Skin epidermis (tissue), 12 donors: Measurements from ENCODE around the gene PHF10.
"Not testable (repeated sequence)": the region's sequence is repeated elsewhere in the genome, so short reads cannot be mapped to it uniquely, and the experiment has no call there.

Source experiments
- H3K27ac ChIP-seq, 21 experiments: fragments of 200-600 bp; sonication (generic) in 11 of 21; one replicate each; pipeline ENCODE4 v1.5.0; 2020; ENCODE audit warnings: mild to moderate bottlenecking in 3 of 21, inconsistent platforms in 2 of 21, moderate library complexity in 2 of 21
- H3K4me3 ChIP-seq, 7 experiments: fragments of 200-600 bp; sonication (generic) in 2 of 7; one replicate each; pipeline ENCODE4 v1.5.0; 2020; ENCODE audit warnings: inconsistent platforms in 2 of 7, mild to moderate bottlenecking in 2 of 7, moderate library complexity in 1 of 7

The PHF10 gene

DNA sequence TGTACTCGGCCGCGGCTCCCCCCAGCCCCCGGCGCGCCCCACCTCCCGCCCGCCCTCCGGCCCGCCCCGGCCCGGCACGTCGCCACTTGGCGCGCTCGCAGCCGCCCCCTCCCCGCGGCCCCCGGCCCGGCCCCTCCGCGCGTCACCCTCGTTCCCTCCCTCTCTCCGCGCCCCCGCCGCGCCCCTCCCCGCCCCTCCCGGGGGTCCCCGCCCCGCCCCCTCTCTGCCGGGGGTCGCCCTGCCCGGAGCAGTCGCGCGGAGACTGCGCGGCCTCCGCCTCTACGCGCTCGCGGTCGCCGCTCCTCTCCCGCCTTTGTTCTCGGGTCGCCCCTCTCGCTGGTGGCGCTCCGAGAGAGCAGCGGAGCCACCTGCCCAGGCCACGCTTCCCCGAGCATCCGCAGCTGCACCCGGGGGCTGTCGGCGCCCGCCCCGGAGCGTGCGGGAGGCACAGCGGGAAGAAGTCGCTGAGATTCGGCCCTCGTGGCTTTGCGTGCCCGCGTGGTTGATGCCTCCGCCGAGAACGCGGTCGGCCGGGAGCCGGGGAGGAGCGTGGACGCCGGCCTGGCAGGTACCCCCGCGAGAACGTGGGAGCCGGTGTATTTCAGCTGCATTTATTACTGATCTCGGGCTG lies at the start of gene PHF10:
TSS of gene PHF10 (minus strand) at position 7 of the 631 bp plus-strand sequence. CDS start 569 bp downstream, outside the sequence.
- peak within 1 kb of the TSS; percentile 76 to 97 (median 89) for H3K27ac ChIP-seq
- H3K4me3 ChIP-seq: peak within 1 kb of the TSS; percentile 57 to 94 (median 76)

GRCh38 chr6:169766921-169767736 lies 42.8 kb upstream of the PHF10 start:
- H3K27ac ChIP-seq: no peak overlapping the region
- no peak overlapping the region for H3K4me3 ChIP-seq

DNA sequence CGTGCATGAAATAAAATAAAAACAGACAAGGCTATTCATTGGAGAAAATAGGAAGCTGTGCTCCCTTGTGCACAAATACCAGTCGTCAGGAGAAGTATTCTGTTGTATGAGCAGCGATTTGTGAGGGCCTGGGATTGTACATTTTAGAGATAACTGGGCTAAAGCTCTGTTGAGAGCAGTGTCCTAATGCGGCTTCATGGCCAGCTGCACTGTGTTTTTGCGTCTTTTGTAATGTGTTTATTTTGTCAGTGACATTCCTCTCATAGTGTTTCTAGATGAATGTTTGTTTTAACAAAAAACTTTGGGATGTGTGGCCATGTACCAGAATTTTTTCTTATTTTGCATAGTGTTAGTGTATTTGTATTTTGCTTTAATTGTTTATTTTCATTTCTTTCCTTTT lies 41.9 kb upstream of the PHF10 start:
- Histone ChIP-seq H3K4me3 (no peak overlapping the region), H3K27ac (no peak overlapping the region)

DNA sequence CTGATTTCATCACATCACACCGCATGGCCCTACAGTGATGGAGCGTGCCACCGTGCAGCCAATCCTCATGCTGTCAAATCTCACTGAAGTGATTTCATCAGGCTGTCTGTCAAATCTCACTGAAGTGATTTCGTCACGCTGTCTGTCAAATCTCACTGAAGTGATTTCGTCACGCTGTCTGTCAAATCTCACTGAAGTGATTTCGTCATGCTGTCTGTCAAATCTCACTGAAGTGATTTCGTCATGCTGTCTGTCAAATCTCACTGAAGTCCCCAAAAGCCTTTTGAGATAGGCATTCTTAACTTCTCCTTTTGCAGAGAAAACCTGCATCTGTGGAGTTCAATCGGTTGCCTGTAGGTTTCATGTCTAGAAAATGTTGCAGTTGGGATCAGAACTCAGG lies 41.5 kb upstream of the PHF10 start:
- not testable (repeated sequence) for H3K4me3 ChIP-seq, H3K27ac ChIP-seq

GRCh38 chr6:169763881-169764280 lies 39.6 kb upstream of the PHF10 start:
- Histone ChIP-seq H3K27ac (no peak overlapping the region), H3K4me3 (no peak overlapping the region)

DNA sequence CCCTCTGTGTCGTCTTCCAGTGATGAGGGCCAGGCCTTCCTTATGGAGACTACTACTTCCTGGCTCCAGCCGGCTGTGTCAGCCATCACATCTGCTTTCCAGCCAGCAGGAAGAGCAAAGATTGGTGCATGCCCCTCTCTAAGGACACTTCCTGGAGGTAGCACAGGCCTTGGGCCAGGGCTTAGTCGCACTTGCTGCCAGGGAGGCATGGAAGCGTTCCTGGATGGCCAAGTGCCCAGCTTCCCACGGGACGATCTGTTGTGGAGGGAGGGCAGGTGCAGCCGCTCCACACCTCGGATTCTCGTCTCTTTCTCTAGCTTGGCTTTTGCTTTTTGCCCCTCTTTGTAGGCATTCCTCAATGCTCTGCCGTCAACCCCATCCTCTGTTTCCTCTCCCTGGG lies 39.0 kb upstream of the PHF10 start:
- Histone ChIP-seq H3K4me3 (no peak overlapping the region), H3K27ac (no peak overlapping the region)

DNA sequence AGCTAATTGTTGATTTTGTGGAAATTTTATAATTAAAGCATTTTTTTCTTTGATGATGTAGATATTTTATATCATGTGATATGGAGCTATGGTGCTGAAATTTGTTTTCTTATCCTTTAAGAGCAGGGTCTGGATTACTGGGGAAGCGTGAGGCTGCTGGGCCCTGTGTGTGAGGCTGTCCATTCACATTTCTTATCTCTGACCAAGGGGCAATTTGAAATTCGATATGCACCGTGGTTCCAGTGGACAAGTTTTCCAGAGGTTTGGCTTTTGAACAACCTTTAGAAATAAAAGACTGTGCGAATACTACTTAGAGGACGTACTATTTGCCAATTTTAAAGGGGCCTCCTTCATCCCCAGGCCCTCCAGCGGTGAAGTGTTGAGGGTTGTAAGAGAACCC lies 30.9 kb upstream of the PHF10 start:
- H3K4me3 ChIP-seq: no peak overlapping the region
- no peak overlapping the region for H3K27ac ChIP-seq

GRCh38 chr6:169752074-169752623 lies 27.8 kb upstream of the PHF10 start:
- H3K27ac ChIP-seq: peak overlapping the region; percentile 87 to 99 (median 98)
- H3K4me3 ChIP-seq: peak overlapping the region; percentile 68 to 97 (median 79)

DNA sequence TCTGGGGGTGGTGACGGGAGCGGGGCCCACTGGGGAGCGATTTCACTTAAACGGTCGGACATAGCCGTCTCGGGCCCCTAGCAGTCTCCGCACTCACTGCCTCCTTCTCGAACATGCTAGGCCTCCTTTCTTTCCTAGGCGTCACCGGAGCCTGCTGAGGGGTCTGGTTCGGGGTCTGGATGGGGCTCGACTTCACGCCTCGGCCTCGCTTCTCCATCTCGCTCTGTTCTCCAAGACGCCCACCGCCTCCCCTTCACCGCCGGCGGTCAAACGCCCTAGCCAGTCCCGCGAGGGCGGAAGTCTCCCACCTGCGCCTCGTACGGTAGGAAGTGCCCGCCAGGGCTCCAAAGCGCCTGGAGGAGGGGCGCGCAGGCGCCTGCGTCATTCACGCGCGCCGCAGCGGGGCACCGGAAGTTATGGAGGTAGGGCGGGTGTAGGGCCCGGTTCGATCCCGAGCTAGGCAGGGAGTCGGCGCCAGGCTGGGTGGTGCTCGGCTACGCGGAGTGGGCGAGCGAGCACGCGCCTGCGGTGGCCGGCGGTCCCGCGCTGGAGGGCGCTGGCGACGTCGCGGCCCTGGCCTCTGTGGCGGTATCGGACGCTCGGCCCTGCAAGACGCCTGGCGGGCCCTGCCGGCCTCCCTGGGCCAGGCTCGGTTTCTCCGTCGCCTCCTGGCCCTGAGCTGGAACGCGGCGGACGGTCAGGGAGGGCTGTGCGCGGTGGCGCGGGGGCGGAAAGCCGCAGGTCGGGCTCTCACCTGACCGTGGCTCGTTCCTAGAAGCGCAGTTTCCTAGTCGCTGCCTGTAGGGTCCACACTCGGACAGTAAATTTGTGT lies 27.2 kb upstream of the PHF10 start, which contains the start of the genes DYNLT2 and ERMARD:
TSS of gene DYNLT2 (minus strand) at position 331 of the 832 bp plus-strand sequence. CDS start at position 217, 114 bp downstream.
TSS of gene ERMARD (plus strand) at position 381 of the 832 bp plus-strand sequence. CDS start at position 417, 36 bp downstream.
- H3K4me3 ChIP-seq: peak within 1 kb of the TSS; percentile 68 to 97 (median 79)
- peak within 1 kb of the TSS; percentile 87 to 99 (median 98) for H3K27ac ChIP-seq

DNA sequence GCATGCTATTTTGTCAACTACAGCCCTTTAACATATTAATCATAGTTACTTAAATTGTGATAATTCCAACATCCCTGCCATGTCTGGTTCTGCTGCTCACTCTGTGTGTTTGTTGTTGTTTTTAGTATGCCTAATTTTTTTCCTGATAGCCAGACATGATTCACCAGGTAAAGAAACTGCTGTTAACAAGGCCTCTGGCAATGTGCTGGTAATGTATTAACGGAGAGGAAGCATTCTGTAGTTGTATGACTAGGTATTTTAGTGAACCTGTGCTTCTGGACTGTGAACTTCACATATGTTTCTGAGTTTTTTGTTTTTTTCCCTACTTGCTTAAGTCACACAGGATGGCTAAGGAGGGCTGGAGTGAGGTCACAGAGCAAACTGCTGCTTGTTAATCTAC lies 22.3 kb upstream of the PHF10 start:
- Histone ChIP-seq H3K4me3 (no peak overlapping the region), H3K27ac (no peak overlapping the region)

DNA sequence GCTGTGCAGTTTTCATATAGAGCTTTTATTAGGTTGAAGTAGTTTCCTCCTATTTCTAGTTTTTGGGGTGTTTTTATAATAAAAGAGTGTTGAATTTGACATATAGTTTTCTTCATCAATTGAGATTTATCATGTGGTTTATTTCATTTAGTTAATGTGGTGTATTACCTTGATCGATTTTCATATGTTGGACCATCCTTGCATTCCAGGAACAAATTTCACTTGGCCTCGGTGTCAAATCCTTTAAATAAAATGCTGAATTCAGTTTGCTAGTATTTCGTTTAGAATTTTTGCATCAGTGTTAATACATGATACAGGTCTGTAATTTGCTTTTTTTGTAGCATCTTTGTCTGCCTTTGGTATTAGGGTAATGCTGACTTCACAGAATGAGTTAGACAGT lies 21.1 kb upstream of the PHF10 start:
- Histone ChIP-seq H3K4me3 (no peak overlapping the region), H3K27ac (no peak overlapping the region)

GRCh38 chr6:169741344-169741743 lies 17.0 kb upstream of the PHF10 start:
- Histone ChIP-seq H3K27ac (no peak overlapping the region), H3K4me3 (no peak overlapping the region)

- Histone ChIP-seq H3K27ac (no peak overlapping the region), H3K4me3 (no peak overlapping the region)
Observed at GRCh38 chr6:169738976-169739529, 14.8 kb upstream of the PHF10 start.

DNA sequence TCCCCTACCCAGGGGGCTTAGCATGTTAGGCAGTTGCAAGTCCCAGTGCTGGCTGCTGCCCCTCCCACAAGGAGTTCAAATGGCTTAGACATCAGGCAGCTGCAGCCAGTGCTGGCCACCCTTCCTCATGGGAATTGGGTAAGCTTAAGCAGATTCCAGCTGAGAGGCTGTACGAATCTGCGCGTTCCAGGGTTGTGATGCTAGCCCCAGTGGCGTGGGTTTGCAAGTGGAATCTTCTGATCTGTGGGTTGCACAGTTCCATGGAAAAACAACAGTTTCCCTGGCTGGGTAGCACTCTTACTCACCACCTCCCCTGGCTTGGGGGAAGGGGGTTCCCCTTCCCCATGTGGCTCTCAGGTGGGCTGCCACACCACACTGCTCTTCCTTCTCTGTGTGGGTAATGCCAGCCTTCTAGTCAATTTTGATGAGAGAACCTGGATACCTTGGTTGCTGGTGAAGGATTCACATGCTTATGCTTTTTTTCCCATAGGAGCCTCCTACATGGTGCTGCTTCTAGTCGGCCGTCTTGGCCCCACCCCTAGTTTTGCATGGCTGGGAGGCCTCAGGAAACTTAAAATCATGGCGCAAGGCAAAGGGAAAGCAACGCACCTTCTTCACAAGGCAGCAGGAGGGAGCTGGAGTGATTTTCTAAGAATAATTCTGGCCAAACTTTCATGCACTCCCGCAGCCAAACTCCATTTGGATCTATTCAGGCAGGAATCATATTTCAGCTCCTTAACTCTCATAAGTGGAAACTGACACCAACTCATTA lies 14.1 kb upstream of the PHF10 start:
- Histone ChIP-seq H3K27ac (no peak overlapping the region), H3K4me3 (no peak overlapping the region)

DNA sequence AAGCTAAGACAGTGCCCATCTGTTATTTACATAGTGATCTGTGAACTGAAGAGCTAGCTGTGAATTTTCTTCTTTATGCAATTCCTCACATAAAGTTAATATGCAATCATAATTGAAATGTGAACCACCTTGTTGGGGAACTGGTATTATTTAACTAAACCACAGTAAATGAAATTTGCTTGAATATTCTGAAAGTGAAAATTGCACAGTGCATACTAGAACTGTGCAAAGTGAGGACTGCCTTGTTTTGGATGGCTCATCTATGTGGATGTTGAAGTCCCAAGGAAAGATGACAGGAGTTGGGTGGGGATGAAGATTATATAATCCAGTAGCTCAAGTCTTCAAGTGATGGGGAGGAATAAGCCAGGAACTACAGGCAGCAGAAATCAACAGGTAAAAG lies 5.7 kb upstream of the PHF10 start:
- H3K27ac ChIP-seq: no peak overlapping the region
- H3K4me3 ChIP-seq: no peak overlapping the region

- Histone ChIP-seq H3K4me3 (no peak overlapping the region), H3K27ac (no peak overlapping the region)
Observed at GRCh38 chr6:169726963-169727362, 2.7 kb upstream of the PHF10 start.

DNA sequence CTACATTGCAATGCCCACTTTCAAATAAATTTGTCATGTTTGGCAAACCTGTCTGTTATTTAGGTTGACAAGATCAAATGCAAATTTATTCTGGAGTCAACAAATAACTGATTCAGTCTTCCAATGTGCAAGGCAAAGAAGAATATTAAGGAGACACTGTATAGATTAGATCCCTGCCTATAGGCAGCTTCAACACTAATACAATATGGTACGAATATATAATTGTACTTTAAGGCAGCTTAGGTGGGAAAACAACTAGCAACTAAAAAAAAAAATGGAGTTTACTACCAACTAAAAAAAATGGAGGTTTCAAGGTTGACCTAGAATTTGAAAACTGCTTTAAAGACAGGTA lies 1.7 kb upstream of the PHF10 start:
- H3K27ac ChIP-seq: no peak overlapping the region

GRCh38 chr6:169725125-169726048 lies 1.1 kb upstream of the PHF10 start:
- peak overlapping the region in 19 of 21 experiments; percentile 8 to 95 (median 85) for H3K27ac ChIP-seq

More for the DNA sequence above, 1.7 kb upstream of the PHF10 start:
- H3K4me3 ChIP-seq: no peak overlapping the region

More at GRCh38 chr6:169725125-169726048, 1.1 kb upstream of the PHF10 start:
- H3K4me3 ChIP-seq: peak overlapping the region; percentile 57 to 79 (median 70)
